ENCODE data around the gene WAPL. TPM values are rescaled to one million over a fixed set of nuclear protein-coding genes. Genes with fewer than 3 reads are reported as not detected.
A peak's percentile ranks its signal among the peaks of the same experiment; 100 is the strongest.

WAPL gene
- total RNA-seq, 1 donor from 2014 or later, result 29.3 TPM

- H3K36me3 Mint-ChIP-seq (ENCODE audit: unreplicated experiment), result no peaks in the 10 kb centered on the region
- H3K27ac Mint-ChIP-seq (ENCODE audit: unreplicated experiment), result no peak overlapping the region
- H3K4me3 Mint-ChIP-seq (ENCODE audit: unreplicated experiment), result no peak overlapping the region
- no peak for DNase-seq (ENCODE audit: extremely low spot score, unreplicated experiment)
- peaks cover under 1% of the 10 kb centered on the region for H3K27me3 Mint-ChIP-seq (ENCODE audit: unreplicated experiment)
- TF ChIP-seq CTCF (IDR thresholded peaks at IDR 0.05), result no peak
- peaks cover 10% of the 10 kb centered on the region for H3K4me1 Mint-ChIP-seq (ENCODE audit: unreplicated experiment)
- peaks cover 7% of the 10 kb centered on the region for H3K9me3 Mint-ChIP-seq (ENCODE audit: unreplicated experiment)
These were observed 112.4 kb downstream of the WAPL start for GRCh38 chr10:86409183-86409582.

GRCh38 chr10:86403183-86403797, 118.3 kb downstream of the WAPL start:
- no peak overlapping the region for H3K4me3 Mint-ChIP-seq (ENCODE audit: unreplicated experiment)
- DNase-seq (ENCODE audit: extremely low spot score, unreplicated experiment), result no peak
- no peak for TF ChIP-seq CTCF (IDR thresholded peaks at IDR 0.05)
- no peaks in the 10 kb centered on the region for H3K36me3 Mint-ChIP-seq (ENCODE audit: unreplicated experiment)
- H3K27ac Mint-ChIP-seq (ENCODE audit: unreplicated experiment), result no peak overlapping the region
- H3K27me3 Mint-ChIP-seq (ENCODE audit: unreplicated experiment), result peaks cover 9% of the 10 kb centered on the region
- H3K4me1 Mint-ChIP-seq (ENCODE audit: unreplicated experiment), result peaks cover 27% of the 10 kb centered on the region
- no peaks in the 10 kb centered on the region for H3K9me3 Mint-ChIP-seq (ENCODE audit: unreplicated experiment)

GRCh38 chr10:86402283-86402941, 119.2 kb downstream of the WAPL start:
- H3K36me3 Mint-ChIP-seq (ENCODE audit: unreplicated experiment), result no peaks in the 10 kb centered on the region
- peak overlapping the region; percentile 12 for H3K27ac Mint-ChIP-seq (ENCODE audit: unreplicated experiment)

GRCh38 chr10:86401588-86402282, 119.9 kb downstream of the WAPL start:
- TF ChIP-seq CTCF (IDR thresholded peaks at IDR 0.05), result no peak
- Mint-ChIP-seq H3K4me1 (ENCODE audit: unreplicated experiment) (peaks cover 27% of the 10 kb centered on the region), H3K27ac (ENCODE audit: unreplicated experiment) (peak overlapping the region; percentile 12), H3K4me3 (ENCODE audit: unreplicated experiment) (peak overlapping the region; percentile 26), H3K9me3 (ENCODE audit: unreplicated experiment) (no peaks in the 10 kb centered on the region), H3K27me3 (ENCODE audit: unreplicated experiment) (peaks cover 9% of the 10 kb centered on the region), H3K36me3 (ENCODE audit: unreplicated experiment) (no peaks in the 10 kb centered on the region)
- DNase-seq (ENCODE audit: extremely low spot score, unreplicated experiment), result peak; percentile 82

More at GRCh38 chr10:86402283-86402941, 119.2 kb downstream of the WAPL start:
- H3K9me3 Mint-ChIP-seq (ENCODE audit: unreplicated experiment), result no peaks in the 10 kb centered on the region
- H3K4me1 Mint-ChIP-seq (ENCODE audit: unreplicated experiment), result peaks cover 27% of the 10 kb centered on the region
- TF ChIP-seq CTCF (IDR thresholded peaks at IDR 0.05), result no peak
- peak; percentile 69 for DNase-seq (ENCODE audit: extremely low spot score, unreplicated experiment)
- no peak overlapping the region for H3K4me3 Mint-ChIP-seq (ENCODE audit: unreplicated experiment)
- peaks cover 9% of the 10 kb centered on the region for H3K27me3 Mint-ChIP-seq (ENCODE audit: unreplicated experiment)
